GM18517 (cell line): Measurements from ENCODE around the gene ASIC1.
"Not testable (repeated sequence)": the region's sequence is repeated elsewhere in the genome, so short reads cannot be mapped to it uniquely, and the experiment has no call there.

Experiments
- ATAC-seq: cut with Tn5 transposase; IDR thresholded peaks from one replicate; pipeline ENCODE4 v1.9.1; 2021; ENCODE audit warnings: mild to moderate bottlenecking, moderate library complexity; ENCODE audit not compliant: unreplicated experiment

Gene ASIC1

DNA sequence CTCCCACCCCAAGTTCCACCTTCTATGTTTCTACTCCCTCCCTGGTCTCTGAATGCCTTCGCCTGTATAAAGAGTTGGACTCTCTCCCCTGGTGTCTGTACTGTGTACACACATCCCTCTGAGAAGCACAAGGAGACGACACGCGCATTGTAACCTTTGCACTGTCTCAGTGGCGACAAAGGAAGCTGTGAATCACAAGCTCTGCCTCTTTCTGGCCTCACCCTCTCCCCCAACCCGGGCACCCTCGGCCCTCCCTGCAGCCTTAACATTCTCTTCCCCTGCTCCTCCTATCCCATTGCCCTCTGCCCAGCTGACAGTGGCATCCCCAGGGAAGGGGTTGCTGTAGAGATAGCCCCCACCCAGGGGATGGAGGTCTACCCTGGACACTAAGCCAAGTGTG is 25.2 kb downstream of the ASIC1 start:
- ATAC-seq, result no peak

DNA sequence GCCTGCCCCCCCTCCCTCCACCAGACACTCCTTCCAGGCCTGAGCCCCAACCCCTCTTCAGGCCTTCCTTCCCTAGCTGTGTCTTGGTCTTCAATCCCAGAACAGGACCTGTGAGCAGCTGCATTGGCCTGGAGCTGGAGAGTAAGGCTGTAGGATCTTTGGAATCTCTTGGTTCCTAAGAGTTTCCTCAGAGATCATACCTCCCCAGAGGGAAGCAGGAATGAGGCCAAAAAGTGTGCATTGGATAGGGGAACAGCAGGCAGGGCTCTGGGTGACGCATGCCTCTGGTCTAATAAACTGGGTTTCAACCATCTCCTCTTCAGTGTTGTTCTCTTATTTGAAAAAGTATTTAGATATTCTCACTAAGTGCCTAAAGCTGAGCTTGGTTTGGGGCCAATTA is 25.9 kb downstream of the ASIC1 start:
- no peak for ATAC-seq

DNA sequence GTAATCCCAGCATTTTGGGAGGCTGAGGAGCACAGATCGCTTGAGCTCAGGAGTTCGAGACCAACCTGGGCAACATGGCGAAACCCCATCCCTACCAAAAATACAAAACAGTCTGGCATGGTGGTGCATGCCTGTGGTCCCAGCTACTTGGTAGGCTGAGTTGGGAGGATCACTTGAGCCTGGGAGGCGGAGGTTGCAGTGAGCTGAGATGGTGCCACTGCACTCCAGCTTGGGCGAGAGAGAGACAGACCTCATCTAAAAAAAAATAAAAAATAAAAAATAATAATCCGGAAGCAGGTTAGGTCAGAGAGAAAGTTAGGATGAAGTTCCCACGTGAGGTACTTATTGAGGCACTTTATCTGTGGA is 27.0 kb downstream of the ASIC1 start:
- not testable (repeated sequence) for ATAC-seq

DNA sequence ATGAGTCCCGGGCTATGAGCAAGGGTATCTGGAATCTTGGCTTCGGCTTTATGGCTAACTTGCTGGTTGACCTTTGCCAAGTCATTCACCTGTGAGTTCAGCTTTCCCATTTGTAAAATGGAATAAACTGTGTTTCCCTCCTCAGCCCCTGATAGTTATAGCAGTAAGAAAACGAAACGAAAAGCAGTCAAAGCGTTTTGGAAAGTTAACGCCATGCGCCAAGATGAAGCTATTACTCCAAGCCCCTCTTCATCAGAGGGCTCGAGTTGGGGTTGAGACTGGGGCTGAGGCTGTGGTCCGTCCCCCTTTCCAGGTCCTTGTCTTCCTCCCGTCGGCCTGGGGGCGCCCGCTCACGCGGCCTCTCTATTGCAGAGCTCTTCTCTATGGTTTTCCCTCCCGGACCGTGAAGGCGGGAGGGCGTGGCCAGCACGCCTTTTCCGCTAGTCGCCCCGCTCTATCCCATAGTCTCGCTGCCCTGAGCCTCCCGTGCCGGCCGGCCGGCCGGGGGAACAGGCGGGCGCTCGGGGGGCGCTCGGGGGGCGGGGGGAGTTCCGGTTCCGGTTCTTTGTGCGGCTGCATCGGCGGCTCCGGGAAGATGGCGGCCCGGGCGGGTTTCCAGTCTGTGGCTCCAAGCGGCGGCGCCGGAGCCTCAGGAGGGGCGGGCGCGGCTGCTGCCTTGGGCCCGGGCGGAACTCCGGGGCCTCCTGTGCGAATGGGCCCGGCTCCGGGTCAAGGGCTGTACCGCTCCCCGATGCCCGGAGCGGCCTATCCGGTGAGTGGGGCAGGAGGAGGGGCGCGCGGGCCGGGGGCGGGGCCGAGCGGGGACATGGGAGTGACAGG is 27.6 kb downstream of the ASIC1 start, which contains the start of gene SMARCD1:
SMARCD1 (plus strand) TSS at position 568 of the 840 bp plus-strand sequence; CDS start at position 596, 28 bp downstream.
- ATAC-seq, result peak; percentile 62

DNA sequence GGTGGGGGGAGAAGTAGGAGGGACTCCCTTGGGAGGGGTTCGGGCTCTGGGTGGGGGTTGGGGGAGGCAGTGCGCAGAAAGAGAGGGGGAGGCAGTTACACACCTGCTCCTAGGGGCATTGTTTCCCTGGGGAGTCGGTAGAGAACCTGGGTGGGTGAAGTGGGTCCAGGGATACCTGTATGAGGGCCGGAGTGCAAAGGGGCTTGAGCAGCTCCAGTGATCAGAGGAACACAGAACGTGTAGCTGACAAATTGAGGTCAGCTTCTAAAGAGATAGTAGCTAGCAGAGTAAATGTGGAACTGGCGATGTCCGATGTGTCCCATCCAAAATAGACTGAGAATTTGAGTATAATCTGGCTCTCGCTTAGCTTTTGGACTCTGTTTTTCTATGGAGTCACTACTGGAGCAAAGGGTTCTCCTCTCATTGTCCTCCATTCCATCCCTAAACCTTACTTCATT is 28.2 kb downstream of the ASIC1 start:
- no peak for ATAC-seq

DNA sequence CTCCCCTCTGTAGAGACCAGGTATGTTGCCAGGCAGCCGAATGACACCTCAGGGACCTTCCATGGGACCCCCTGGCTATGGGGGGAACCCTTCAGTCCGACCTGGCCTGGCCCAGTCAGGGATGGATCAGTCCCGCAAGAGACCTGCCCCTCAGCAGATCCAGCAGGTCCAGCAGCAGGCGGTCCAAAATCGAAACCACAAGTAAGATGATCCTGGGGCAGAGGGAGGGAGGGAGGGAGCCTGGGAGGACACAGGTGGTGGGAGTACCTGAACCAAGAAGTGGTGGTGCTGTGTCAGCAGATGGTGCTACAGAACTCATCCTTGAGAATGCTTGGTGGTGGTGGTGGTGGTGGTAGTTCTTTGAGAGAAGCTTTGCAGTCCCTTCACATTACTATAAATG is 28.8 kb downstream of the ASIC1 start:
- no peak for ATAC-seq

DNA sequence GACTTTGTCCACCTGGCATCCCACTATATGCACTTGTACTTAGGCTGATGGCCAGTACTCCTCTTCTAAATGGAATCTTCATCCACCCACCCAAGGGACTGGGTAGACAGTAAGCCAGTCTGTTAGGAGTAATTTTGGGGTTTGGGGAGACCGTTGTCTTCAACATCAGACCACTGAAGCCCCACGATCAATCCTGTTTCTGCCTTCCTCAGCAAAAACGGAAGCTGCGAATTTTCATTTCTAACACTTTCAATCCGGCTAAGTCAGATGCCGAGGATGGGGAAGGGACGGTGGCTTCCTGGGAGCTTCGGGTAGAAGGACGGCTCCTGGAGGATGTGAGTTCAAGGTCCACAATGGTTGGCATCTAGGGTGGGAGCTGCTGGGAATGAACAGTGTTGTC is 29.8 kb downstream of the ASIC1 start:
- ATAC-seq, result no peak

DNA sequence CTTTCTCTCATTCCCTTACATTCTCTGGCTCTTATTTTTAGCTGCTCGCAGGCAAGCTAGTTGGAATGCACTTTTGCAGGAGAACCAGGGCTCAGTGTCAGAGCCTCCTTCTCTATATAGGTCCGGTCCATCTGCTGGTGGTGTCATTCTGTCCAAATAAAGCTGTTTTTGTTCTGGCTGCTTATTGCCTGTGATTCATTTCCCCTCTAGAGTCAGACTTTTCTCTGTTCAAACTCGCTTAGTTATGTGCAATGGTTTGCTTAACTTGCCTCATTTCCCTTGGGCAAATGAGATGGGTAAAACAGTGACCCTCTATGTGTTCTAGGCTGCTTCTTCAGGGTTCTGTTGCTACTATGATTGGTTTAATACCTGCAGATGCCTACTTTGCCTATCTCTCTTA is 30.6 kb downstream of the ASIC1 start:
- ATAC-seq, result no peak

DNA sequence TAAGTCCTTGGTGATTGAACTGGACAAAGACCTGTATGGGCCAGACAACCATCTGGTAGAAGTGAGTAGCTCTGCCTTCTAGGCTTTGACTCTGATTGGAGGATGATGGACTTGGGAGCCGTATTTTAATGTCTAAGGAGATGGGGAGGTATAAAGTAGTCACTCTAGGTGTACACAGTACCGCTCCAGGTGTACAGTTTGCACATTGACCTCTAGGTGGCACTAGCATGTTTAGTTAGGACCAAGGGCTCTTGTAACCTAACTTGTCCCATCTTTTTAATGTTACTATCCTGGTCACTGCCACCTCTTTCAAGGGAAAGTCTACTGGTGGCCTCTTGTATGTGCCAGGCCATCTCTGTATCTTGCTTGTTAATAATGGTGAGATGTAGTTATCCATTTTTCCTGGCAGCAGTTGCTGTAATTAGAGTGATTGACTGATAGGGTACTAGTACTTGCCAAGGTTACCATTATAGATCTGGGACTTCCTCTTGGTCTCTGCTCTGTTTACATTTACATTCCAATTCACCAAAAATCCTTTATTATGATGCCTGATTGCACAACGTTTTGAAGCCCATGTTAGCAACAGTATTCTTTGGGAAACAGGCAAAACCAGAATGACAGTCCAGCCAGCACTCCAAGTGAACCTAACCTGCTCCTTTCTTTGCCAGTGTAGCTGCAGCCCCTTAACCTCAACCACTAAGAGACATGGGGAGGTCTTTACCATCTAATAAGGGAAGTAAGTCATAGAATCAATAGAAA is 31.4 kb downstream of the ASIC1 start:
- peak; percentile 36 for ATAC-seq

DNA sequence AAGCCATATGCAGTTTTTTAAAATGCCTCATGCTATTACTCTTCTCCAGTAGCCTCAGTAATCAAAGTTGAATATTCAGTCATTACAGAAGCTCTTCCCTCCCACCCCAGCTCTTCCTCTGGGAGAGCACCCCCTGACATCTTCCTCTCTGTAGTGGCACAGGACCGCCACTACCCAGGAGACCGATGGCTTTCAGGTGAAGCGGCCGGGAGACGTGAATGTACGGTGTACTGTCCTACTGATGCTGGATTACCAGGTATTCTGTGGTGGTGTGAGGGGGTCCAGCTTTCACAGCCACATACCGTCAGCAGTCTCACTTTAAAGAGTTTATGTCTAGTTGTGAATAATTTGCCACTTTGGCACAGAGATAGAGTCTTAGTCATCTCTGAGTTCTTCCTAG is 32.3 kb downstream of the ASIC1 start:
- no peak for ATAC-seq

DNA sequence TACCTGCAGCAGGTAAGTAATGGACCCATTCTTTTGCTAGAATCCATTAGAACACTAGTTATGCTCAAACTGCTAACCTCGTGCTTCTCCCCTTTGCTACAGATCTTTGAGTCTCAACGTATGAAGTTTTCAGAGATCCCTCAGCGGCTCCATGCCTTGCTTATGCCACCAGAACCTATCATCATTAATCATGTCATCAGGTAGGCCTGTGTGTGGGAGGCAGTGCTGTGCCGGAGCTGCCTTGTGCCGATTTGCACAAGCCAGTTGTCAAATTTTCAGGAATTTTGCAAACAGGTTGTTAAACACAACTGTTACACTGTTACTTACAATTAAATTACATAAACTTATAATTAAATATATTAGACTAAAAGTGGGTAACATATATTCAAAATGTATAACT is 33.0 kb downstream of the ASIC1 start:
- ATAC-seq, result no peak

DNA sequence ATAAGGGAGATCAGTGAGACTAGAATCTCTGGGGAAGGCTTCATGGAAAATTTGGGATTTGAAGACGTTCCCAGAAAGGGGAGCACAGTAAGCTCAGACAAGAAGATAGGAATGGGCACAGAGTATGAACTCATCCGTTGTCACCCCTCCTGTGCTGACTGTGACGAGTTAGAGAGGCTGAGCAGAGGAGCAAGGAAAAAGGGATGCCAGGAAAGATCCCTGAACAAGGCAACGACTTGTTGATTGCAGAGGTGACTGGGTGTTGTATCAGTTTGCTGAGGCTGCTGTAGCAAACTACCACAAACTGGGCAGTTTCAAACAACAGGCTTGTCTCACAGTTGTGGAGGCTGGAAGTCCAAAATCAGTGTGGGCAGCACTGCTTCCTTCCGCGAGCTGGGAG is 40.6 kb downstream of the ASIC1 start:
- no peak for ATAC-seq

DNA sequence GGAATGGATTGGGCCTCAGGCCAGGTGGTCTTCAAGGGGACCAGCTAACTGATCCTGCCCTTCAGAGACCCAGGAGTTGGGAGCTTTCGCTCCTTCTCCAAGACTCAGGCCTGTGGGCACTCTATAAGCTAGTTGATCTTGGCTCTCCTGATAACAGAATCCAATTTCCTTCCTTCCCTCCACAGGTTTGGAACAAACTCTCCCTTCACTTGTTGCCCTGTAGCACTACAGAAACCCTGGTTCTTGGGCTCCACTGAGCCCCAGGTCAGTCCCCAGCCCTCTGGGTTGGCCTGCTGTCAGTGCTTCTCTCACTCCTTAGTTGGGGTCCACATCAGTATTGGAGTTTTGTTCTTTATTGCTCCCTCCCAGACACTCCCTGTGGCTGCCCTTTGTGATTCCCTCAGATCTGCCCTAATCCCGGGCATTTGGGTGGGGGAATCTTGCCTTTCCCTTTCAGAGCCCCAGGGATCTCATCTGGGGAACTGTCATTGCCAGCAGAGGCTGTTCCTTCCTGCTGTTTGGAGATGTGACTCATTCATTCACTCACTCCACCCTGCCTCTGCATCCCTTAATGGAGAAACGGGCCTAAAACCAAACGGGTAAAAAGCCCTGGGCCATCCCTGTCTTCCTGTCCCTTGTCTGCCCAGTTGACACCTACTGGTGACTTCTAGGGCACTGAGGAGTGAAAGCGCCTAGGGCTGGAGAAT is 42.1 kb downstream of the ASIC1 start:
- no peak for ATAC-seq

DNA sequence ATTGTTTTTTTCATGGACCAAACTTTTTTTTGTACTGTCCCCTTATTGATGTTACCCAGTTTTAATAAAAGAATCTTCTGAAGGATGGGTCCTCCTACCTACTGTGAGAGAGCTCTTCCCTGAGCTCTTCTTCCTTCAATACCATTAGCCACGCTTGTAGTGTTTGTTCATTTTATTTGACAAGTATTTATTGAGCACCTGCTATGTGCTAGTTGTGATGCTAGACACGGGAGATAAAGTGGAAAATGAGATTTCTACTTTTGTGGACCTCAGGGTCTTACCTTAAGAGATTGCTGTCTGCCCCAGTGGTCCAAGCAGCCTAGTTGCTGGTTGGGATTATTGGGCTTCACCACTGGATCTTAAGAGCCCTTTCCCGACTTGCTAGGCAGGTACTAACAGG is 43.2 kb downstream of the ASIC1 start:
- ATAC-seq, result no peak

DNA sequence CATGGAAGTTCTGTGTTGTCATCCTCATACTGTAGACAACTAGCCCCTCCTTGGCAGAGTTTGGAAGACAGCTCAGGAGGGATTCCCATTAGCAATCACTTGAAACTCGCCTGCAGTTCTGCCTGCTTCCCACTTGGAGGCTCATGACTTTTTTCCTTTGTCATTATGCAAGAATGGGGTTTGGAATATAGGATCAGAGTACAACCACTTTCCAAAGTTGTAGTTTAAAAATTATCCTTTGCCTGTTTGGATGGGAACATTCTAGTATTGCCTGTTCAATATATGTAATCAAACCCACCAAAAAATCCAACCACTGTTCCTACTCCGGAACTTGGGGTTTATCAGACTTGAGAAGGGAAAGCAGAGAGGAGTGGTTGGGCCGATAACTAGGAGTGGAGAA is 44.3 kb downstream of the ASIC1 start:
- ATAC-seq, result no peak

DNA sequence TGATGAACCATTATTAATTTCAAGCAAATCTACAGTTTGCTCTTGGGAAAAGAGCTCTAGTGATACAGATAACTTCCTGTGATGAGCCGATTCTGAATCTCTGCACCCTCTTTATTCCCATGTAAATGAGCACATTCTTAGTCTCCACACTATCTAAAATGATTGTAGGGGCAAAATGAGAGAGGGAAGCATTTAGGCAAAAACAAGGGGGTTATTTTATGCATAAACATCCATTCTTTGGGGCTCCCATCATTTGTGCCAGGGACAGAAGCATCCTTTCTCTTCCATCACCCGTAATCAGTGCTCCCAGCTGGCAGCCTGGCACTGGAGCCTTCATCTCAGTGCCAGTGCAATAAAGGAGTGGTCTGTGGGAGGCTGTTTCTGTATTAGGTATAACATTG is 44.7 kb downstream of the ASIC1 start:
- no peak for ATAC-seq

DNA sequence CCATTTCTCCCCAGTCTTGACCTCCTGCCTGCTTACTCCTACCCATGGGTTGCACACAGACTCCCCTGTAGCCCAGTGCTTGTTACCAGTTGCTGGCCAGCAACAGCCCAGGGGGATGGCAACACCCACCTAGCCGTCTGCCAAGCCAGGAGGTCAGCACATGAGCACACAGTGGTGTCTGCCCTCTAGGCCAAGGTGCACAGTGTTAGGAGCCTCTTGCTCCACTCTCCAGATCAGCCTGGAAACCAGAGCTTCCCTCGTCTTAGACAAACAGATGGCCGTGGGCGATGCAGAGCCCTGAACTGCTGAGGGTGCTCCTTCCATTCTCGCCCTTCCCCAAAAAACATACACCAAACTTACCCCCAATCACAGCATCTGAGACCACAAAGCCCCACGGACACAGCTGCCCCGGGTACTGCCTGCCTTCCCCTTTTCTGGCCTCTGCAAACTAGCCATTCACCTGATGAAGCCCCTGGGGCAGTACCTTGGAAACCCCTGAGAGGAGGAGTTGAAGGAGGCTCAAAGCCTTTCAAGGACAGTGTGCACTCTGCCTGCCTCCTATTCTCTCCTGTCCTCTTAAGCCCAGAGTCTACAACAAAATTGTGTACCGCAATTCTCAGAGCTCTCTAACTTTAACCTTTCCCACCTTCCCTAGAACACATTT is 45.4 kb downstream of the ASIC1 start:
- ATAC-seq, result no peak

DNA sequence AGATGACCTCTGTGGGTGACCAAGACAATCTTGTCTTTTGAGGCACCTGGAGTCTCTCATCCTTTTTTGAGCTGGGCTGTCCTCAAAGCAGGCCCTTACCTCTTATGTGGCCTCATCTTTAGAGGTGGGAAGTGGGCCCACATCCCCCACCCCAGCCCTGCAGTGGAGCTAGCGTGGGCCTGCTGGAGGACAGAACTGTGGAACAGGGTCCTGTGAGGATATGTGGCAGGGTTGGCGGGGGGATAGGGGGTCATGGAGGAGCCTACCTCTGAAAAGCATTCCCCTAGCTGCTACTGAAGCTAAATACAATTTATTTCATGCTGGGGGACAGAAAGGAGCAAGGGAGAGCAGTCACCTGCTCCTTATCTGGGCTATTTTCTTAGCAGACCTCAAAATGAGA is 46.0 kb downstream of the ASIC1 start:
- ATAC-seq, result no peak

DNA sequence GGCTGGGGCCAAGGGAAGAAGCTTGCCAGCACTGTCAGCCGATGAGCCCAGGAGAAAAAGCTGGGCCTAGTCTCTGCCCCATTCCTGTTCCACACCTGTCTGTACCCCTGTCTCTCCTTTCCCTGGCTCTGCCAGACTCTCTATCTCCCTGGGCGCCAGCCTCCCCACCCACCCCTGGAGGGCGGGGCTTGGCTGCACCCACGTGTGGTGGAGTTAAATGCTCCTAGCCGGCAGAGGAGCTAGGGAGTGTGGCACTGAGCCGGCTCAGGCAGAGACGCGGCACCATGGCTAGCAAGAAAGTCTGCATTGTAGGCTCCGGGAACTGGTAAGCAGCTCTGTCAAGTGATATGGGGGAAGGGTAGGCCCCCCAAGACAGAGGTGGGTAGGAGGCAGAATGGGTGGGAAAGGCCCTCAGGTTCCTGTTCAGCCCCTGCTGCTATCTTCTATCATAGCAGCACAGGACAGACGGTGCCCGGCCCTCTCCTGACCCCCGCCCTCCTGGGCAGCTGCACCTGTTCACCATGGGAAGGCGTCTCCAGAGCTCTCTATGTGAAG is 46.4 kb downstream of the ASIC1 start, which contains the start of gene GPD1:
GPD1 (plus strand) TSS at position 242 of the 555 bp plus-strand sequence; CDS start at position 285, 43 bp downstream.
- ATAC-seq, result no peak
